ENCODE results near the gene SORD.
"Not testable (repeated sequence)": the region's sequence is repeated elsewhere in the genome, so short reads cannot be mapped to it uniquely, and the experiment has no call there.

SORD gene

DNA sequence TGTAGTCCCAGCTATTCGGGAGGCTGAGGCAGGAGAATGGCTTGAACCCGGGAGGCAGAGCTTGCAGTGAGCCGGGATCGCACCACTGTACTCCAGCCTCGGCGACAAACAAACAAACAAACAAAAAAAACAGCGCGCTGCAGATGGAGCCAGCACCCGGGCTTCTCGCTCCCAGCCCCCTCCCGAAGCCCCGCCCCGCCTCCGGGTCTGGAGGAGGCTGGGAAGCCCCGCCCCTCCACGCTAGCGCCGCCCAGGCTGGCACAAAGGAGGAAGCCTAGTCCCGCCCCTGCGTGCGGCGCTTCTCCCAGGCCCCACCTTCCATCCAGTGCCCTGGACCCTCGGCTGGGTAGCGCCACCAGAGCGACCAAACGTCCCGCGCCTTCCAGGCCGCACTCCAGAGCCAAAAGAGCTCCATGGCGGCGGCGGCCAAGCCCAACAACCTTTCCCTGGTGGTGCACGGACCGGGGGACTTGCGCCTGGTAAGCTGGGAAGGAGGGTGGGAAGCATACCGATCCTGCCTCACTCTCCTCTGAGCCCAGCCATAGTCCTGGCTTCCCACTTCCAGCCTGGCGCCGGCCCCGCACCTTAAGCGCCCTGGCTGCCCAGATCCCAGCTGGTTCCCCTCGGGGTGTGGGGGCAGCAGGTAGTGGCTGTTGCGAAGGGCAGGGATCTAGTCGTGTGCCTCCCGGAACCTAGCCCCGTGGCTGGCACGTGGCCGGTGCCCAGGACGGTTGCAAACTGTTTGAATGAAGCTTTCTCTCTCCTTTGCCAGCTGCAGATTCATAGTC is at the start of gene SORD:
SORD (plus strand) TSS at position 325 of the 788 bp plus-strand sequence; CDS start at position 414, 89 bp downstream.
- TF ChIP-seq, protein P1, sequence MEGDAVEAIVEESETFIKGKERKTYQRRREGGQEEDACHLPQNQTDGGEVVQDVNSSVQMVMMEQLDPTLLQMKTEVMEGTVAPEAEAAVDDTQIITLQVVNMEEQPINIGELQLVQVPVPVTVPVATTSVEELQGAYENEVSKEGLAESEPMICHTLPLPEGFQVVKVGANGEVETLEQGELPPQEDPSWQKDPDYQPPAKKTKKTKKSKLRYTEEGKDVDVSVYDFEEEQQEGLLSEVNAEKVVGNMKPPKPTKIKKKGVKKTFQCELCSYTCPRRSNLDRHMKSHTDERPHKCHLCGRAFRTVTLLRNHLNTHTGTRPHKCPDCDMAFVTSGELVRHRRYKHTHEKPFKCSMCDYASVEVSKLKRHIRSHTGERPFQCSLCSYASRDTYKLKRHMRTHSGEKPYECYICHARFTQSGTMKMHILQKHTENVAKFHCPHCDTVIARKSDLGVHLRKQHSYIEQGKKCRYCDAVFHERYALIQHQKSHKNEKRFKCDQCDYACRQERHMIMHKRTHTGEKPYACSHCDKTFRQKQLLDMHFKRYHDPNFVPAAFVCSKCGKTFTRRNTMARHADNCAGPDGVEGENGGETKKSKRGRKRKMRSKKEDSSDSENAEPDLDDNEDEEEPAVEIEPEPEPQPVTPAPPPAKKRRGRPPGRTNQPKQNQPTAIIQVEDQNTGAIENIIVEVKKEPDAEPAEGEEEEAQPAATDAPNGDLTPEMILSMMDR (IDR thresholded peaks at IDR 0.05; ENCODE audit: control insufficient read depth, insufficient read depth, low read depth, low read length, missing control alignments) = no peak
- H3K4me3 ChIP-seq (ENCODE audit: control insufficient read depth, low read depth, low read length) = peak within 1 kb of the TSS; percentile 78
- DNase-seq (ENCODE audit: low read depth) = peak; percentile 8

DNA sequence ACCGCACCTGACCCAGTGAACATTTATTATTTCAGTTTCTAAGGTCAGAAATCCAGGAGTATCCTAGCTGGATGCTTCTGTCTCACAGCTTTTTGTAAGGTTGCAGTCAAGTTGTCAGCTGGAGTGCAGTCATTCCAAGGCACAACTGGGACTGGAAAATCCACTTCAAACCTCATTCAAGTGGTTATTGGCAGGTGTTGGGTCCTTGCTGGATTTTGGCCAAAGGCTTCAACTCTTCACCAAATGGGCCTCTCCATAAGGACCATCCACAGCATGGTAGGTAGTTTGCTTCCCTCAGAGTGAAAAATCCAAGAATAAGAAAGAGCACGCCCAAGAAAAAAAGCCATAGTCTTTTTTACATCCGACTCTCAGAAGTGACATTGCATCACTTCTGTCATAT is 46.8 kb upstream of the SORD start:
- not testable (repeated sequence) for H3K4me3 ChIP-seq (ENCODE audit: control insufficient read depth, low read depth, low read length); DNase-seq (ENCODE audit: low read depth)

DNA sequence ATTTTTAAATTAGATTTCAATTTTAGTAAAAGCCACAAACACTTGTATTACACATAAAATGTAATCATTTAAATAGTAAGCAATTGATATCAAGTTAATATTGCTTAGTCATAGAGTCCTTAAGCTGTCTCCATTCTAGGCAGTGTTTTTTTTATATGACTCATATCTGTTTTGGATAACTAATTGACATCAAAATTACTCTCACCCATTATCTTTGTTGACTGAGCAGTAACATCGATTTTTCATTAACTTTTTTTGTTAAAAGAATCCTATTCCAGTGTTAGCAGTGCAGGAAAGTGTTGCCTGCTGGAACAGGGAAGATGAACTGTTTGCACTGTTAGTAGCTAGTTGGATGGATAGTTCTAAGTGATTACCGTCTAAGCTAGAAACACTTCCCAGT is 45.2 kb upstream of the SORD start:
- H3K4me3 ChIP-seq (ENCODE audit: control insufficient read depth, low read depth, low read length); DNase-seq (ENCODE audit: low read depth): not testable (repeated sequence)

DNA sequence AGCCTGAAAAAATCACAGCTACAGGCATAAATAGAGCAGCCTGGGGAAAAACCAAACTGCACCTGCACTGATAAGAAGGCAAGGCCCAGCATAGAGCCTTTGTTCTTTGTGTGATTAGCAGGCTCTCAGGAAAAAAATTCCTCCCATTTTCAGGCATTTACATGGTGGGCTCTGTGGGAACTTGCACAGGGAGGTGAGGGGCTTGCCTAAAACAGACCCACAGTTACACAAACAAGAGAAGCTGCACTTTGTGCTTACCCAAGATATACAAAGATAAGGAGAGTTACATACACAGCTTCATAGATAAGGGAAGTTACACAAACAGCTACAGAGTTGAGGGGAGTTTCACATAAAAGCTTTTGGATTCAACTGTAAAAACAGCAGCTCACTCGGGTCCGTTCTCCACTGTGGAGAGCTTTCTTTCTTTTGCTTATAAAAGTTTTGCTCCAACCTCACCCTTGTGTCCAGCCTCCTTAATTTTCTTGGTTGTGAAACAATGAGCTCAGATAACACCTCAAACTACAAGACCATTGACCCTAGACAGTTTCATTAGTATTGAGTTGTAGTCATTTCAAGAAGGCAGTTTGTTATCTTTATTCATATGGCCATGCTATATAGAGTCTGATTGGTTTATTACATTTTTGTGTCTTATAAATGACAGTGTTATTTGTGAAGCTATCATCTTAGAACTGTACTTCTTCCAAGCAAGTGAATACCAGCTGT is 43.2 kb upstream of the SORD start:
- DNase-seq (ENCODE audit: low read depth); H3K4me3 ChIP-seq (ENCODE audit: control insufficient read depth, low read depth, low read length): not testable (repeated sequence)

DNA sequence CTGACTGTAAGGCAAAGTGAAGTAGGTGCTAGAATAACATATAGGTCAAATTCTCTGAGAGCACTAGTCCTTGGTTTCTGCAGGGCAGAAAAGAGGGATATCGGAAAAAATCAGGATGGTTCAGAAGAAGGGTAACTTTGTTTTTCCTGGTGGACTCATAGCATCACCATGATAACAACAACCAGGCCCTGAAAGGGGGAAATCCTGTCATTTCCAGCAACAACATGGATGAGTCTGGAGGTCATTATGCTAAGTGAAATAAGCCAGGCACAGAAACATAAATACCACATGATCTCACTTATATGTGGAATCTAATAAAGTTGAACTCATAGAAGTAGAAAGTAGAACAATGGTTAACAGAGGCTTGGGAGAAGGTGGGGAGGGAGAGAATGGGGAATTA is 38.9 kb upstream of the SORD start:
- not testable (repeated sequence) for H3K4me3 ChIP-seq (ENCODE audit: control insufficient read depth, low read depth, low read length); DNase-seq (ENCODE audit: low read depth)

DNA sequence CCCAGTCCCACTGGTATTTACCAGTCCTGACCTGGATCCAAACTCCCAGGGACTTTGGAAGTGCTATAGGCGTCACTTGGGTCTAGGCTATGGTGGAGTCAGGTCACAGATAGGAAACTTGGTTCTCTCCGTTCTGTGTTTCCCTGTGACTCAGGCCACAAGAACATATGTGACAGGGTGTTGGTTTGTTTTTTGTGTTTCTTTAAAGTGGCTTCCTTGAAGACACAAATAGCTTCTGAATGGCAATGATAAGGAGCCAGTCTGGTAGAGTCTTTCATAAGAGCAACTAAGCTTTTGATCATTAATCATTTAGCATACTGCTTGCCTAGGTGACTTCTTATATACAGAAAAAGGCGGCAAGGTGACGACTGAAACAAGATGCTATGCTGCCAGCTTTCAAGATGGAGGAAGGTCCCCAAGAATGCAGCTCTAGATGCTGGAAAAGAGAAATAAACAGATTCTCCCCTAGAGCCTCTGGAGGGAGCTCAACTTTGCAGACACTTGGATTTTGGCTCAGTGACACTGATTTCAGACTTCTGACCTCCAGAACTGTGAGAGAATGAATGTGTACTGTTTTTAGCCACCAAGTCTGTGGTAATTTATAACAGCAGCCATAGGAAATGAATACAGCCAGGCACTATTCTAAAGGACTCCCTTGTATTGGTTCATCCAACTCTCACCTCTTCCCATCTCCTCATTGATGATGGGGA is 36.5 kb upstream of the SORD start:
- DNase-seq (ENCODE audit: low read depth); H3K4me3 ChIP-seq (ENCODE audit: control insufficient read depth, low read depth, low read length): not testable (repeated sequence)

DNA sequence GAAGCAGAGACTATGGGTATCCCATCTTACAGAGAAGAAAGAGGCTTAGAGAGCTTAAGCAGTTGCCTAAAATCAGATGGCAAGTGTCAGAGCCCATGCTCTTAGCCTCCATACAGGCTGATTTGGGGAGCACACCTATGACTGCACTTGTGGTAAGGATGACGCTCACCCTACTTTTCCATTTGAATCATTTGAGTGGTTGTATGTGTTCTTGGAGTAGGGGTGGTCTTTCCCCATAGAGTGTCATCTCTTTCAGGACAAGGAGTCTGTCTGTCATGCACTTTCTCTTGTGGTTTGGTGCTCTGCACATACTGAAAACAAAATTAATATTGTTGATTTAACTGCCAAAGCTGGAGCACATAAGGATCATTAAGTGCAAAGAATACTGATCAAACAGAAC is 35.3 kb upstream of the SORD start:
- not testable (repeated sequence) for H3K4me3 ChIP-seq (ENCODE audit: control insufficient read depth, low read depth, low read length); DNase-seq (ENCODE audit: low read depth)

DNA sequence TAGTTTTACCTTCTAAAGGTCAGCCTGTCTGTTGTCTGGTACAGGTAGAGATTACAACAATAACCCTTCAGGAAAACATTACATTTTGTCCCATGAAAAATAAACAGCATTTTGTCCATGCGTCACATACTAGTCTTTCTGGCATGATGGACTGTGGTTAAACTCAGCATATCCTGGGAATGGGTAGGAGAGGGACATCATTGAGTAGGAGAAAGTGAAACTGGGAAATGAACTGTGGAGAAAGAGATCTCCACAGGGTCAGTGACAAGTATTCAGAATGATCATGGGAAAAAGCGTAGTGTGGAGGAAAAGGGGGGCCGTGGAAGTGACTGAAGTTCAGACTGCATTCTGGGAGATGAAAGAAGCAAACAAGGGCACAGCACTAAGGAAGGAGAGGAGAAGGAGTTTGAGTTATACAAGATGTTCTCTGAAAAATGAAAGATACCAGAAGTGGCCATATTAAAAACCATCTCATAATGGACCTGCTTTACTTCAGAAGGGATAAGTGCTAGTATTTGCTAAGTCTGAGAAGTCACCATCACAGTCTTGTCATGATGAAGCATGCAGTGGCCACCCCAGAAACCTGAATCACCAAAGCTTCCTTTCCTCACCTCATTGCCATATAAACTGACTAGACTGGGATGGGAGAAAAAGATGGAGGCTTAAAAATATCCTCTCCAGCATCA is 34.7 kb upstream of the SORD start:
- H3K4me3 ChIP-seq (ENCODE audit: control insufficient read depth, low read depth, low read length); DNase-seq (ENCODE audit: low read depth): not testable (repeated sequence)

DNA sequence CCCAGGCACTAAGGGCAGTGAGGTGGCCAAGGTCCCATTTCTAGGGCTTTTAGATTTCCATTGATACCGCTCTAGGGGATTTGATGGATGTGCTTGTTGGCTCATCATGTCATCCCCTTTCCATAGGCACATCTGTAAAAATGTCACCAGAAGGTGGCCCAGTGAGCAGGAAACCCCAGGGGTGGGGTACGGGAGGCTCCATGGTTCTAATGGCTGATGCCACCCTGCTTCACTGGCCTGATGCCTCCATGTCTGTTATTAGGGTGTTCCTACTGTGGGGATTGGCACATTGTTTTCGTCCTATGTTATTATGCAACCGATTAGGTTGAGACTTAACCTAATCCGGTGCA is 34.1 kb upstream of the SORD start:
- not testable (repeated sequence) for DNase-seq (ENCODE audit: low read depth)

DNA sequence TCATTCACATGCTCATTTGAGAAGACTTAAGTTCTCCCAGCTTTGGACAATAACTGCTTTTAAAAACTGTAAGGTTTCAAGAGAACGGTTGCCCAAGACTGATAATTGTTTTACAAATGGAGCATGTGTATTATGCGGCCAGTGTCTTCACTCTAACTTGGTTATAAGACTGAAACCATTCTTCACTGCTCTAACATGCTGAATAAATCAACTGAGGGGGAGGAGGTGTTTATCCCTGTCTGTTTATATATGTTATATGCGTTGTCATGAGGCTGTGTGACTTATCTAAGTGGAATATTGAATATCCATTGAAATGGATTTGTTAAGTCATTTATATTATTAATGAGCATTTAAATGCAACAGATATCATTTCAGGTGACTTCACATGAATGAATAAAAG is 25.4 kb upstream of the SORD start:
- DNase-seq (ENCODE audit: low read depth); H3K4me3 ChIP-seq (ENCODE audit: control insufficient read depth, low read depth, low read length): not testable (repeated sequence)

More for the DNA sequence above, 34.1 kb upstream of the SORD start:
- not testable (repeated sequence) for H3K4me3 ChIP-seq (ENCODE audit: control insufficient read depth, low read depth, low read length)

DNA sequence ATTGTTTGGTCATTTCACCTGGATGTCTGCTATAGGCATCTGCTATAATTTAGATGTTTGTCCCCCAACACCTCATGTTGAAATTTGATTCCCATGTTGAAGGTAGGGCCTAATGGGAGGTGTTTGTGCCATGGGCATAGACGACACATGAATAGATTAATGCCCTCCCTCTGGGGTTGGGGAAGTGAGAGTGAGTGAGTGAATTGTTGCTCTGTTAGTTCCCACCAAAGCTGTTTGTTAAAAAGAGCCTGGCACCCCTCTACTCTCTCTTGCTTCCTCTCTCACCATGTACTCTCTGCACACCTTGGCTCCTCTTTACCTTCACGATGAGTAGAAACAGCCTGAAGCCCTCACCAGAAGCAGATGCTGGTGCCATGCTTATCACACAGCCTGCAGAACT is 23.9 kb upstream of the SORD start:
- no peak for DNase-seq (ENCODE audit: low read depth)
- no peak overlapping the region for H3K4me3 ChIP-seq (ENCODE audit: control insufficient read depth, low read depth, low read length)
- TF ChIP-seq, protein P1 (IDR thresholded peaks at IDR 0.05; ENCODE audit: control insufficient read depth, insufficient read depth, low read depth, low read length, missing control alignments) = no peak

DNA sequence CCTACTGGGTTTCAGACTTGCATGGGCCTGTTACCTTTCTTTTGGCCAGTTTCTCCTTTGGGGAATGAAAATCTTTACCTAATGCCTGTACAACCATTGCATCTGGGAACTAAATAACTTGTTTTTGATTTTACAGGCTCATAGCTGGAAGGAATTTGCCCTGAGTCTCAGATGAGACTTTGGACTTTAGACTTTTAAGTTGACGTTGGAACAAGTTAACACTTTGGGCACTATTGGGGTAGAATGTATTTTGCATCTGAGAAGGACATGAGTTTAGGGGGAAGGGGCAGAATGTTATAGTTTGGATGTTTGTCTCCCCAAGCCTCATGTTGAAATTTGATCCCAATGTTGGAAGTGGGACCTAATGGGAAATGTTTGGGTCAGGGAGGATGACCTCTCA is 21.8 kb upstream of the SORD start:
- DNase-seq (ENCODE audit: low read depth); H3K4me3 ChIP-seq (ENCODE audit: control insufficient read depth, low read depth, low read length): not testable (repeated sequence)

DNA sequence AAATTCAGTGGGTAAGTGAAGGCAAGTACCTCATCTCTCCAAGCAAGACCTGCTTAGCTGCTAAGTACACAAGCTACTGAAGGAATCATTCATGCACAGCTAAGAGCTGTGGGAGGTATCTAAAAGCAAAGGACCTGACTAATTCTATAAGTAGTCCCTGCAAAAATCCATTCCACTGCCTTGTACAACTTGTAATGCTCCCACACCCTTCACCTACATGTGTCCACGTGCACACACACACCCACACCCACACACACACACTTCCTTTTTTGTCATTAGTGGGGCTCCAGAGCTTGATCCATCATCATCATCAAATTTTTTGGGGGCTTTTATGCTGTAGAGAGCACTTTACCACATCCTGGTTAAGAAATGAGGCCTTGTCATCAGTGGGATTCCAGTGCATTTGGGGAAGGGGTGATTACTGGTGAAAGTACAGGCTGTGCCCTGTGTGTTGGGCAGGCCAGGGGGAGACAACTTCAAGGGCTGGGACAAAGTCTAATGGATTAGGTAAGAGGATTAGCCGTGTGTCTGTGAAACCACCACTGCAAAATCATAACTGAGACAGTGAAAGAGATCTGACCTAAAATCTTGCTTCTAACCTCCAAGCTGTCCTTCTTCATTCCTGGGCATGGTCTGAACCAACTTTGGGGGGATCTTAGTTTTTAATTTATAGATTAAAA is 19.1 kb upstream of the SORD start:
- H3K4me3 ChIP-seq (ENCODE audit: control insufficient read depth, low read depth, low read length); DNase-seq (ENCODE audit: low read depth): not testable (repeated sequence)

DNA sequence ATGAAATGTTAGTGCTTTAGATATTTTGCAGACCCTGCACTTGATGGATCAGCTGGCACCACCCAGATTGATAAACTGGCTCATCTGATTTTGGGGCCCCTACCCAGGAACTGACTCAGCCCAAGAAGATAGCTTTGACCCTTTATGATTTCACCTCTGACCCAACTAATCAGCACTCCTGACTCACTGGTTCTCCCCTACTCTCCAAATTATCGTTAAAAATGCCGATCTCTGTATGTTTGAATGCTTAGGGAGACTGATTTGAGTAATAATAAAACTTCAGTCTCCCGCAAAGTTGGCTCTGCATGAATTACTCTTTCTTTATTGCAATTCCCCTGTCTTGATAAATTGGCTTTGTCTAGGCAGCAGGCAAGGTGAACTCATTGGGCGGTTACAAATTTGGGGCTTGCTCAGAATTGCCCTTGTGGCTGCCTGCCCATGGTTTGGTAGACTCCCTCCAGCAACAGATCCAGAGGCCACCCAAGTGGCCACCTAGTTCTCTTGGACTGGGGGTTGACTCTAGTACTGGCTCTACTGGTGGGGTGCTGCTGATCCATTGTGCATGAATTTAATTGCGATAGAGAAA is 18.3 kb upstream of the SORD start:
- H3K4me3 ChIP-seq (ENCODE audit: control insufficient read depth, low read depth, low read length); DNase-seq (ENCODE audit: low read depth): not testable (repeated sequence)

Measured in AG09309 (cell line).